Neural progenitor cell (in vitro differentiated cells): ENCODE measurements around the gene DLG2.

Source experiments
- CTCF ChIP-seq: fragments of 200-600 bp; sonication (generic); IDR thresholded peaks from 2 replicates; pipeline ENCODE4 v1.5.1; 2017; ENCODE audit warnings: antibody characterized with exemption, mild to moderate bottlenecking
- EZH2 ChIP-seq: fragments of 200-600 bp; sonication (generic); IDR thresholded peaks from 2 replicates; pipeline ENCODE4 v1.6.1; 2017; ENCODE audit warnings: antibody characterized with exemption, mild to moderate bottlenecking, moderate library complexity

- TF ChIP-seq EZH2 (no peak), CTCF (no peak)
Observed at GRCh38 chr11:83648610-83649527, 1978.3 kb downstream of the DLG2 start.
